Memory B cell (primary cell): ENCODE data around the gene KCND1.

Experiments
- ATAC-seq: fragments of 150-1000 bp; cut with Tn5 transposase; 2 replicates; pipeline ENCODE4 v1.10.0; 2021; ENCODE audit warnings: low read depth, mild to moderate bottlenecking, moderate library complexity
- DNase-seq, 2 donors: peaks; one replicate each; pipeline ENCODE4 v3.0.0; 2022; ENCODE audit warnings: low spot score in 2 of 2
- H3K27ac Mint-ChIP-seq: one replicate; pipeline ENCODE4 v1.8.0; 2022; ENCODE audit warnings: mild to moderate bottlenecking, moderate library complexity, mixed read lengths
- H3K27me3 Mint-ChIP-seq: one replicate; pipeline ENCODE4 v1.8.0; 2022; ENCODE audit warnings: mixed read lengths
- H3K36me3 Mint-ChIP-seq: one replicate; pipeline ENCODE4 v1.8.0; 2022; ENCODE audit warnings: mild to moderate bottlenecking, mixed read lengths
- H3K4me1 Mint-ChIP-seq: one replicate; pipeline ENCODE4 v1.8.0; 2022; ENCODE audit warnings: mixed read lengths
- H3K4me3 Mint-ChIP-seq: one replicate; pipeline ENCODE4 v1.8.0; 2022; ENCODE audit warnings: mild to moderate bottlenecking, moderate library complexity, mixed read lengths
- H3K9me3 Mint-ChIP-seq: one replicate; pipeline ENCODE4 v1.8.0; 2022; ENCODE audit warnings: mixed read lengths

KCND1 gene

GRCh38 chrX:48966796-48967579, 4.7 kb downstream of the KCND1 start:
- no peak overlapping the region for H3K27ac Mint-ChIP-seq
- no peak for DNase-seq

DNA sequence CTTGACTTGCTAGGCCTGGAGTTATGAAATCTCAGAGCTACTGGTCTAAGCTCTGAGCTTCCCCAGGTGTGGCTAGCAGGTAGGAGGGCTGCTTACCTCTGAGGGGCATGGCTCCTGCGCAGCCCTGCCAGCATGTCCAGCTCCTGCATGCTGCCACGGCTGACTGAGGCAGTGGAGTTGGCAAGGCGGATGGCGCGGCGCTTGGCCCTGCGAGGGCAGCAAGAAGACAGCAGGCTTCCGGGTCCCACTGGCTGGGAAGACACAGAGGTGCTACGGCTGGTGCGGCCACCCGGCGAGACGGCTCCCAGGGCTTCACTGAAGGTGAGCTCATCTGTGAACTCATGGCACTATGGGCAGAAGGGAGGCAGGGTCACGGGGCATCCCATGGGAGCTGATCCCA, 5.7 kb downstream of the KCND1 start:
- Mint-ChIP-seq H3K36me3 (no peaks in the 10 kb centered on the region), H3K9me3 (no peaks in the 10 kb centered on the region), H3K4me1 (peaks cover 19% of the 10 kb centered on the region), H3K27me3 (no peaks in the 10 kb centered on the region), H3K27ac (no peak overlapping the region), H3K4me3 (no peak overlapping the region)
- ATAC-seq (no peak), DNase-seq (no peak)

More at GRCh38 chrX:48966796-48967579, 4.7 kb downstream of the KCND1 start:
- Mint-ChIP-seq H3K27me3 (no peaks in the 10 kb centered on the region), H3K9me3 (no peaks in the 10 kb centered on the region), H3K4me3 (no peak overlapping the region), H3K4me1 (peaks cover 14% of the 10 kb centered on the region), H3K36me3 (no peaks in the 10 kb centered on the region)
- ATAC-seq, result no peak

GRCh38 chrX:48961585-48962091, 10.0 kb downstream of the KCND1 start:
- Mint-ChIP-seq H3K27ac (peak overlapping the region; percentile 71), H3K27me3 (no peaks in the 10 kb centered on the region), H3K4me3 (peak overlapping the region; percentile 68), H3K4me1 (peaks cover 28% of the 10 kb centered on the region), H3K36me3 (no peaks in the 10 kb centered on the region), H3K9me3 (no peaks in the 10 kb centered on the region)
- ATAC-seq, result no peak
- no peak for DNase-seq

- H3K27me3 Mint-ChIP-seq, result no peaks in the 10 kb centered on the region
- H3K36me3 Mint-ChIP-seq, result no peaks in the 10 kb centered on the region
- DNase-seq, result no peak
- peak overlapping the region; percentile 46 for H3K4me3 Mint-ChIP-seq
- H3K4me1 Mint-ChIP-seq, result peaks cover 31% of the 10 kb centered on the region
- H3K9me3 Mint-ChIP-seq, result no peaks in the 10 kb centered on the region
- peak overlapping the region; percentile 71 for H3K27ac Mint-ChIP-seq
- no peak for ATAC-seq
Observed at GRCh38 chrX:48960291-48960690, 11.4 kb downstream of the KCND1 start.

DNA sequence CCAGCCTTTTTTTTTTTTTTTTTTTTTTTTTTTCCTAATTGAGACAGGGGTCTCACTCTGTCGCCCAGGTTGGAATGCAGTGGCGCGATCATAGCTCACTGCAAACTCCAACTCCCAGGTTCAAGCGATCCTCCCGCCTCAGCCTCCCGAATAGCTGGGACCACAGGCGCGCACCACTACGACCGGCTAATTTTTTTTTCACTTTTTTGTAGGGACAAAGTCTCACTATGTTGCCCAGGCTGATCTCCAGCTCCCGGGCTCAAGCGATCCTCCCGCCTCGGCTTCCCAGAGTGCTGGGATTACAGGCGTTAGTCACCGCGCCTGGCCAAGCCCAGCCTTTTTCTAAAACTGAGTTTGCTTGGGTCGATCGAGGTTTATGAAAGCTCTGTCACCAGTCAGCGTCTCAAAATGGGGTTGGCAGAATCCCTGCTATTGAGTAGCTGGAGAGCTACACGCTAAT, 13.0 kb downstream of the KCND1 start:
- Mint-ChIP-seq H3K36me3 (peaks cover 3% of the 10 kb centered on the region), H3K27me3 (no peaks in the 10 kb centered on the region), H3K4me3 (peak overlapping the region; percentile 99), H3K27ac (peak overlapping the region; percentile 100), H3K4me1 (peaks cover 36% of the 10 kb centered on the region), H3K9me3 (no peaks in the 10 kb centered on the region)
- no peak for DNase-seq
- ATAC-seq, result no peak

GRCh38 chrX:48957827-48958634, 13.6 kb downstream of the KCND1 start:
- peak; percentile 81 to 88 for DNase-seq
- H3K9me3 Mint-ChIP-seq, result no peaks in the 10 kb centered on the region
- peaks cover 3% of the 10 kb centered on the region for H3K36me3 Mint-ChIP-seq
- no peaks in the 10 kb centered on the region for H3K27me3 Mint-ChIP-seq
- peak overlapping the region; percentile 99 for H3K4me3 Mint-ChIP-seq
- ATAC-seq, result peak; percentile 74
- peaks cover 37% of the 10 kb centered on the region for H3K4me1 Mint-ChIP-seq
- H3K27ac Mint-ChIP-seq, result peak overlapping the region; percentile 100

- peaks cover 3% of the 10 kb centered on the region for H3K36me3 Mint-ChIP-seq
- H3K27ac Mint-ChIP-seq, result peak within 1 kb of the TSS; percentile 100
- H3K9me3 Mint-ChIP-seq, result no peaks in the 10 kb centered on the region
- no peaks in the 10 kb centered on the region for H3K27me3 Mint-ChIP-seq
- ATAC-seq (peak; percentile 45), DNase-seq (no peak)
- peak within 1 kb of the TSS; percentile 99 for H3K4me3 Mint-ChIP-seq
- H3K4me1 Mint-ChIP-seq, result peaks cover 39% of the 10 kb centered on the region
Observed at GRCh38 chrX:48957477-48957826, 14.2 kb downstream of the KCND1 start, which contains the start of gene OTUD5. Gene OTUD5 (minus strand): TSS chrX:48957607. CDS start chrX:48957570, 37 bp downstream.

GRCh38 chrX:48956728-48957414, 14.8 kb downstream of the KCND1 start:
- Mint-ChIP-seq H3K4me3 (peak overlapping the region; percentile 72), H3K27ac (peak overlapping the region; percentile 100), H3K4me1 (peaks cover 42% of the 10 kb centered on the region), H3K27me3 (no peaks in the 10 kb centered on the region), H3K9me3 (no peaks in the 10 kb centered on the region), H3K36me3 (peaks cover 3% of the 10 kb centered on the region)
- peak; percentile 35 to 44 for DNase-seq
- peak; percentile 8 for ATAC-seq

DNA sequence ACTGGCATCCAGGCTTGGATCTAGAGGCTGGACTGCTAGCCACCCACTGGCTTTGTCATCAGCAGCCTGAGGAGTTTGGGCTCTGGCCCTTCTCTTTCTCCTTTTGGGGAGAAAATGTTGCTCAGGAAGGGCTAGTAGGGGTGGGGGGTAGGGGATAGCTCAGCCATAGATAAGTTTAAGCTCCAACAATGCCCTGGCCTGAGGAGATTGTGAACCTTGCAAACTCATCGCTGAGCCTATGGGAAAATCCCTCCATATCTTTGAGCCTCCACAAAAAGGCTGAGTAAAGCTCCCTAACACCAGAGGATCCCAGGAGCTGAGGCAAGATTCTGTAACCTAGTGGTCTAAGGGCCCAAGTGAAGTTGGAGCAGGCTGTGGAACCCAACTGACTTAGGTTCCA, 23.1 kb downstream of the KCND1 start:
- DNase-seq (no peak), ATAC-seq (no peak)
- Mint-ChIP-seq H3K36me3 (peaks cover 2% of the 10 kb centered on the region), H3K4me3 (no peak overlapping the region), H3K27me3 (no peaks in the 10 kb centered on the region), H3K9me3 (no peaks in the 10 kb centered on the region), H3K4me1 (peaks cover 21% of the 10 kb centered on the region), H3K27ac (no peak overlapping the region)

DNA sequence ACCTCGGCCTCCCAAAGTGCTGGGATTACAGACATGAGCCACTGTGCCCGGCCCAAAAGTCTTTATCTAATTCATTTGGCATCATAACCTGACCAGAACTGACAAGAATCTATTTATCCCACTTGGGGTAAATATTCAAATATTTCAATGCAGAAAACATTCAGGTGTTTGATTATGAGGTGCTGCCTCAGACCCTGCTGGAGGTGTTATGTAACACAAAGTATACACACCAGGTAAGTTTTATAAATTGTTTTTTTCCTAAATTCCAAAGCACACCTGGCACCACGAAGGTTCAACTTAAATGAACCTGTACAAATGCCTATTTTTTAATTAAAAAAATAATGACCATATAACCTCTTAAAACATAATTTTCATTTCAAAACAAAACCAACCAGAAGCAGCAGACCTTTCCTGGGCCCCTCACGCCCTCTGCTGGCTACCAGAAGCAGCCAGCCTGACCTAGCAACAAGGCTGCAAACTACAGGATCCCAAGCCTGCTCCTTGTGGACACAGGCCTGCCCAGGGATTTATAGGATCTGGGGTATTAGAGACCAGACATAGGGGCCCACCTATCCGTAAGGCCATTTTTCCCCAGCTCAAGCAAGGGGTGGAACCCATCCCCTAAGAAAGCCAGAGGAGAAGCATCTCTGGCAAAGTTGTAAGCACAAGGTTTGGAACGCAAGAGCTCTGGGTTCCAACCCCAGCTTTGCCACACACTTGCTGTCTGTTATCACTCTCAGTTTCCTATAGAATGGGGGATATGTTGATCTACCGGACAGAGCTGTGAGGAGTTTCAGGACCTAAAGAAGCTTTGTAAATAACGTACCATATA, 25.9 kb downstream of the KCND1 start:
- Mint-ChIP-seq H3K9me3 (no peaks in the 10 kb centered on the region), H3K4me1 (peaks cover 29% of the 10 kb centered on the region), H3K27me3 (no peaks in the 10 kb centered on the region), H3K4me3 (no peak overlapping the region), H3K27ac (peak overlapping the region; percentile 75), H3K36me3 (peaks cover 9% of the 10 kb centered on the region)
- DNase-seq, result peak; percentile 28 to 60
- ATAC-seq, result peak; percentile 81

DNA sequence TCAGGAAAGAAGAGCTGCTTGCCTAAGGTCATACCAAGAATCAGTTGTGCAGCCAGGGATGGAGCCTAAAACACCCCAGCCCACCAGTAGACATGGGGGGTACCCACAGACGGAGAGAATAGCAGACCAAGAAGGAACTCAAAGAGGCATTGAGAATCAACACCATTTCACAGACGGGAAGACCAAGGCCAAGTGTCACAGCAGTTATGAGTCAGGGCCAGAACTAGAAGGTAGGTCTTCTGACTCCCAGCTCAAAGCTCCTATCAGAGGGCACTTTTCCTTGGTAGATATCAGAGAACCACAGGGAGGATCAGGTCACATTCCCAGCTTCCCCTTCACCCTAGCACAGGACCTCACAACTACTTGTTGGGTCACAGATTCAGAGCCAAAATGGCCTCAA, 28.7 kb downstream of the KCND1 start:
- Mint-ChIP-seq H3K27ac (peak overlapping the region; percentile 88), H3K4me3 (no peak overlapping the region), H3K4me1 (peaks cover 43% of the 10 kb centered on the region), H3K27me3 (no peaks in the 10 kb centered on the region), H3K36me3 (peaks cover 7% of the 10 kb centered on the region), H3K9me3 (no peaks in the 10 kb centered on the region)
- DNase-seq (no peak), ATAC-seq (no peak)

- peaks cover 7% of the 10 kb centered on the region for H3K36me3 Mint-ChIP-seq
- peak overlapping the region; percentile 99 for H3K27ac Mint-ChIP-seq
Observed at GRCh38 chrX:48940404-48940955, 31.2 kb downstream of the KCND1 start.

More at GRCh38 chrX:48940404-48940955, 31.2 kb downstream of the KCND1 start:
- H3K9me3 Mint-ChIP-seq, result no peaks in the 10 kb centered on the region
- ATAC-seq, result no peak
- H3K27me3 Mint-ChIP-seq, result no peaks in the 10 kb centered on the region
- no peak for DNase-seq
- peaks cover 49% of the 10 kb centered on the region for H3K4me1 Mint-ChIP-seq
- H3K4me3 Mint-ChIP-seq, result peak overlapping the region; percentile 21
